Keratinocyte (primary cell): ENCODE results near the gene RIPOR2.

Experiments used
- EZH2 ChIP-seq: IDR thresholded peaks from one replicate; pipeline ENCODE4 v1.6.1; 2012; ENCODE audit warnings: inconsistent platforms, mild to moderate bottlenecking, low read length, moderate library complexity
- TF ChIP-seq, protein P1 (sequence below), 3 experiments: IDR thresholded peaks in 1 of 3; conservative IDR thresholded peaks in 1 of 3; optimal IDR thresholded peaks in 1 of 3; 2 replicates in 2 of 3; 3 replicates in 1 of 3; pipeline versions ENCODE3 to v1.5.1; 2011; ENCODE audit warnings: low read length in 3 of 3, mild to moderate bottlenecking in 3 of 3, moderate library complexity in 2 of 3, control low read depth in 1 of 3, inconsistent platforms in 1 of 3; ENCODE audit not compliant: insufficient read depth in 2 of 3; ENCODE audit errors: extremely low read depth in 1 of 3

DNA sequence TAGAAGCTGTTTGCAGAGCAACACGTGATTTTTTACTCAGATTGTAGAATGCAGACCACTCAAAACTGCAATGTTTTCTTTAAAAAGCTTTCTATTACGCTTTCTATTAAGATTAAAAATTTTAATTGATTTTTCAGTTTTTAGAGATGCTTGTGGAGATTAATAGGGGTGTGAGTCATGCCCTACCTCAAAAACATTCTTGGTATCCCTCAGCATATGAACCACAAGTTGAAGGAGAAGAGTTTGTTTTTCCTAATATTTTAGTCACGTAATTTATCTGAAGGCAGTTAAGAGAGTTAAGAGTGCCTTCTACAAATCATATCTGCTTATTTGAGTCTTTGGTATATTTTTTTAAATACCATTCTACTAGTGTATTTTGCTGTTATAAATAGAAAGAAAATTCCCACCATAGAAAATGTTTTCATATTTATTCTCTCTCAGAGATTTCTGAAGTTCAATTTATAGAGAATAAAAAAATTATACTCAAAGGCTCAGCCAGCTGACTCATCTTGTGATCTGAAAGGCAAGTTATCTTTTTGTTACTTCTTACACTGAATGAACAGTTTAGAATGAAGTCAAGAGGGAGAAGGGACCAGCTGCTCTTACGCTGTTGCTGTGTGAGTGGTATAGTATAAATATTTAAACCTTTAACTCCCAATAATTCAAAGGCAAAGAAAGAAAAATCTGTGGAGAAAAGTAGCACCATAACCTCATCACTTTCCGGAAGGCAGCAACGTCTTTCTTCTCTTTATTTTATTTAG lies 7.6 kb downstream of the RIPOR2 start:
- TF ChIP-seq, protein P1, sequence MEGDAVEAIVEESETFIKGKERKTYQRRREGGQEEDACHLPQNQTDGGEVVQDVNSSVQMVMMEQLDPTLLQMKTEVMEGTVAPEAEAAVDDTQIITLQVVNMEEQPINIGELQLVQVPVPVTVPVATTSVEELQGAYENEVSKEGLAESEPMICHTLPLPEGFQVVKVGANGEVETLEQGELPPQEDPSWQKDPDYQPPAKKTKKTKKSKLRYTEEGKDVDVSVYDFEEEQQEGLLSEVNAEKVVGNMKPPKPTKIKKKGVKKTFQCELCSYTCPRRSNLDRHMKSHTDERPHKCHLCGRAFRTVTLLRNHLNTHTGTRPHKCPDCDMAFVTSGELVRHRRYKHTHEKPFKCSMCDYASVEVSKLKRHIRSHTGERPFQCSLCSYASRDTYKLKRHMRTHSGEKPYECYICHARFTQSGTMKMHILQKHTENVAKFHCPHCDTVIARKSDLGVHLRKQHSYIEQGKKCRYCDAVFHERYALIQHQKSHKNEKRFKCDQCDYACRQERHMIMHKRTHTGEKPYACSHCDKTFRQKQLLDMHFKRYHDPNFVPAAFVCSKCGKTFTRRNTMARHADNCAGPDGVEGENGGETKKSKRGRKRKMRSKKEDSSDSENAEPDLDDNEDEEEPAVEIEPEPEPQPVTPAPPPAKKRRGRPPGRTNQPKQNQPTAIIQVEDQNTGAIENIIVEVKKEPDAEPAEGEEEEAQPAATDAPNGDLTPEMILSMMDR (optimal IDR thresholded peaks at IDR 0.05 in 1 of 3, IDR thresholded peaks at IDR 0.05 in 1 of 3, conservative IDR thresholded peaks at IDR 0.05 in 1 of 3; ENCODE audit: extremely low read depth in 1 of 3, insufficient read depth in 2 of 3, low read length in 3 of 3): no peak
- TF ChIP-seq EZH2: no peak
